Naive thymus-derived CD4-positive, alpha-beta T cell (primary cell): ENCODE measurements around the gene DTHD1. TPM values are rescaled to one million over a fixed set of nuclear protein-coding genes. Genes with fewer than 3 reads are reported as not detected.

Experiments used
- ATAC-seq: fragments of 150-1000 bp; cut with Tn5 transposase; 2 replicates; pipeline ENCODE4 v1.10.0; 2021; ENCODE audit warnings: mild to moderate bottlenecking, moderate library complexity
- CTCF ChIA-PET: fragments of 350-600 bp; sonication (Branson Sonifier 250); formaldehyde crosslinking; loops from one replicate; lab custom pipeline; 2021; ENCODE audit warnings: antibody characterized with exemption; lab: Charles Lee
- POLR2A ChIA-PET: fragments of 350-600 bp; sonication (Branson Sonifier 250); formaldehyde crosslinking; loops from one replicate; lab custom pipeline; 2021; ENCODE audit warnings: antibody characterized with exemption, inconsistent platforms; lab: Charles Lee
- DNase-seq, 9 donors: peaks; one replicate each; pipeline versions ENCODE4 v3.0.0 to v3.0.0-alpha.2; 2020 to 2022; ENCODE audit warnings: mixed read lengths in 1 of 9
- H3K27ac ChIP-seq: one replicate; pipeline ENCODE4 v1.7.0; 2013; ENCODE audit warnings: mild to moderate bottlenecking, low read depth, low read length, moderate library complexity
- H3K27me3 ChIP-seq, 2 donors: one replicate each; pipeline ENCODE4 v1.7.0; 2013; ENCODE audit warnings: low read length in 2 of 2, mild to moderate bottlenecking in 2 of 2, moderate library complexity in 2 of 2; ENCODE audit not compliant: control insufficient read depth in 2 of 2, insufficient read depth in 2 of 2
- H3K36me3 ChIP-seq, 3 experiments: 1 replicate in 2 of 3; 2 replicates in 1 of 3; pipeline ENCODE4 v1.7.0; 2013; ENCODE audit warnings: low read length in 3 of 3, mild to moderate bottlenecking in 3 of 3, moderate library complexity in 1 of 3; ENCODE audit not compliant: insufficient read depth in 3 of 3, control insufficient read depth in 2 of 3
- H3K4me1 ChIP-seq, 2 donors: one replicate each; pipeline ENCODE4 v1.7.0; 2013; ENCODE audit warnings: low read length in 2 of 2, mild to moderate bottlenecking in 2 of 2, moderate library complexity in 1 of 2; ENCODE audit not compliant: control insufficient read depth in 2 of 2, insufficient read depth in 2 of 2
- H3K4me3 ChIP-seq: 2 replicates; pipeline ENCODE4 v1.7.0; 2013; ENCODE audit warnings: mild to moderate bottlenecking, low read length
- H3K9me3 ChIP-seq, 3 experiments: 1 replicate in 2 of 3; 2 replicates in 1 of 3; pipeline ENCODE4 v1.7.0; 2013; ENCODE audit warnings: low read length in 3 of 3; ENCODE audit not compliant: control insufficient read depth in 2 of 3
- H3K27ac Mint-ChIP-seq, 9 donors: one replicate each; pipeline ENCODE4 v1.8.0; 2020 to 2022; ENCODE audit warnings: mixed read lengths in 9 of 9, mild to moderate bottlenecking in 8 of 9, moderate library complexity in 5 of 9, inconsistent platforms in 2 of 9
- H3K27me3 Mint-ChIP-seq, 5 donors: one replicate each; pipeline ENCODE4 v1.8.0; 2021 to 2022; ENCODE audit warnings: mixed read lengths in 5 of 5, mild to moderate bottlenecking in 1 of 5
- H3K36me3 Mint-ChIP-seq, 5 donors: one replicate each; pipeline ENCODE4 v1.8.0; 2020 to 2022; ENCODE audit warnings: mixed read lengths in 5 of 5, mild to moderate bottlenecking in 3 of 5, inconsistent platforms in 1 of 5
- H3K4me1 Mint-ChIP-seq, 7 donors: one replicate each; pipeline ENCODE4 v1.8.0; 2020 to 2022; ENCODE audit warnings: mixed read lengths in 7 of 7, mild to moderate bottlenecking in 3 of 7, inconsistent platforms in 1 of 7
- H3K4me3 Mint-ChIP-seq, 10 donors: one replicate each; pipeline ENCODE4 v1.8.0; 2020 to 2022; ENCODE audit warnings: mild to moderate bottlenecking in 10 of 10, mixed read lengths in 10 of 10, moderate library complexity in 6 of 10, inconsistent platforms in 2 of 10
- H3K9me3 Mint-ChIP-seq, 11 donors: one replicate each; pipeline ENCODE4 v1.8.0; 2020 to 2022; ENCODE audit warnings: mixed read lengths in 11 of 11, mild to moderate bottlenecking in 4 of 11, inconsistent platforms in 1 of 11, moderate library complexity in 1 of 11
- intact Hi-C, 2 donors: fragments of 100-400 bp; cut with micrococcal nuclease; formaldehyde crosslinking; loops; one replicate each; pipeline ENCODE4 v1.15.1; 2023
- polyA plus RNA-seq, 2 donors: library from polyadenylated mRNA; unstranded; fragments of 300-500 nt; fragmentation: Illumina TruSeq; gene quantifications; one replicate each; pipeline ENCODE4 v1.2.3, GENCODE V29; 2021
- total RNA-seq, 6 experiments: library from RNA in 5 of 6; stranded (reverse) in 5 of 6; gene quantifications; 1 replicate in 5 of 6; 2 replicates in 1 of 6; pipeline ENCODE4 v1.2.3 and lab custom pipeline; 2021 to 2026

The DTHD1 gene
- total and polyA plus RNA-seq, 7 experiments from 2014 or later: 0.10 to 5.2 (median 0.72) TPM; not detected in 4

DNA sequence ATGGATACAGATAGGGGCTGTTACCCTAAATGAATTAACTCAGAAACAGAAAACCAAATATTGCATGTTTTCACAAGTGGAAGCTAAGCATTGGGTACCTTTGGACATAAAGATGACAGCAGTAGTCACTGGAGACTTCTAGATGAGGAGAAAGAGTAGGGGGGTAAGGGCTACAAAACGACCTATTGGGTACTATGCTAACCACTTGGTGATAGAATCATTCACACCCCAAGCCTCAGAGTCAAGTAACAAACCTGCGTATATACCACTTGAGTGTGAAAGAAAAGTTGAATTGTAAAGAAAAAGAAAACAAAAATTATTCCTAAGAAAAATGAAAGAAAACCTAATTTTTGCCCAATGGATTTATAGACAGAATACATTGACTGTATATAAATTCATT lies 29.4 kb upstream of the DTHD1 start:
- no peaks in the 10 kb centered on the region for H3K36me3 ChIP-seq
- no peaks in the 10 kb centered on the region for H3K27me3 ChIP-seq
- no peak overlapping the region for H3K4me3 ChIP-seq
- H3K4me1 Mint-ChIP-seq: peaks cover 24 to 42% (median 31%) of the 10 kb centered on the region in 7 donors
- H3K4me1 ChIP-seq: peaks cover 10 to 49% of the 10 kb centered on the region in 2 donors
- no peak for DNase-seq
- H3K27me3 Mint-ChIP-seq: peaks cover 0 to 16% (median 0%) of the 10 kb centered on the region in 5 donors
- H3K27ac Mint-ChIP-seq: no peak overlapping the region
- ChIA-PET POLR2A (interaction anchor here (0.6 kb wide), 1 partner anchor 1639 kb away, joined by 3 read pairs; no protein-coding TSS in a partner anchor), CTCF (interaction anchor here (2.6 kb wide), 1 partner anchor 9 kb away, joined by 7 read pairs; no protein-coding TSS in a partner anchor)
- peaks cover 0 to 3% (median 0%) of the 10 kb centered on the region in 11 donors for H3K9me3 Mint-ChIP-seq
- peaks cover 0 to 10% (median 0%) of the 10 kb centered on the region in 5 donors for H3K36me3 Mint-ChIP-seq
- no peak for ATAC-seq
- H3K27ac ChIP-seq: no peak overlapping the region
- no peak overlapping the region for H3K4me3 Mint-ChIP-seq
- no peaks in the 10 kb centered on the region for H3K9me3 ChIP-seq
- intact Hi-C loops: no loop called here

DNA sequence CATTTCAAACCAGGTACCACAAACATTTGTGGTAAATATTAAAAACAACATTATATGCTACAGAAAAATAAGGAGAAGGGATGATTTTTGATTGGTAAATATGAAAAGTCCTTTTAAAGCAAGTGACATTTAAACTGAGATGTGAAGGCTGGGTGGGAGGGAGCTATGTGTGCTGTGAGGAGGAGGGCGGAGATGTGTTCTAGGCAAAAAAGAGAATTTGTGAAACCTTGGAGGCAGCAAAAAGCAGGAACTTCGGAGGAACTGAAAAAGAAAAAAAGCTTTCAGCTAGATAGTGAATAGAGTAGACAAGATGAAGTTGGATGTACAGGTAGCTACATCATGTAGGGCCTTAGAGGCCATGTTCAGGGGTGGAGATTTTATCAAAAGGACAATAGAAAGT lies 27.0 kb upstream of the DTHD1 start:
- no peak for DNase-seq
- Mint-ChIP-seq H3K4me3 (peak overlapping the region in 1 of 10 donors; percentile 6), H3K27ac (peak overlapping the region; percentile 24 to 95 (median 71)), H3K4me1 (peaks cover 22 to 40% (median 34%) of the 10 kb centered on the region in 7 donors), H3K9me3 (peaks cover 0 to 3% (median 0%) of the 10 kb centered on the region in 11 donors), H3K27me3 (peaks cover 0 to 4% (median 0%) of the 10 kb centered on the region in 5 donors), H3K36me3 (peaks cover 0 to 8% (median 0%) of the 10 kb centered on the region in 5 donors)
- no peak for ATAC-seq
- peaks cover 10 to 49% of the 10 kb centered on the region in 2 donors for H3K4me1 ChIP-seq
- H3K27me3 ChIP-seq: no peaks in the 10 kb centered on the region
- POLR2A ChIA-PET: interaction anchor here (4.6 kb wide), 1 partner anchor 10 kb away, joined by 63 read pairs; the partner anchor contains the start of gene ARAP2
- CTCF ChIA-PET: interaction anchor here (1.2 to 1.5 kb wide), 3 partner anchors 9 to 11 kb away, joined by 3 to 4 read pairs (median 3); partner anchors contain the start of gene ARAP2
- H3K36me3 ChIP-seq: no peaks in the 10 kb centered on the region
- H3K4me3 ChIP-seq: no peak overlapping the region
- intact Hi-C loops: loop anchor here (2.0 kb wide), 1 partner anchor 14 kb away; no protein-coding TSS in a partner anchor
- H3K27ac ChIP-seq: no peak overlapping the region
- no peaks in the 10 kb centered on the region for H3K9me3 ChIP-seq

DNA sequence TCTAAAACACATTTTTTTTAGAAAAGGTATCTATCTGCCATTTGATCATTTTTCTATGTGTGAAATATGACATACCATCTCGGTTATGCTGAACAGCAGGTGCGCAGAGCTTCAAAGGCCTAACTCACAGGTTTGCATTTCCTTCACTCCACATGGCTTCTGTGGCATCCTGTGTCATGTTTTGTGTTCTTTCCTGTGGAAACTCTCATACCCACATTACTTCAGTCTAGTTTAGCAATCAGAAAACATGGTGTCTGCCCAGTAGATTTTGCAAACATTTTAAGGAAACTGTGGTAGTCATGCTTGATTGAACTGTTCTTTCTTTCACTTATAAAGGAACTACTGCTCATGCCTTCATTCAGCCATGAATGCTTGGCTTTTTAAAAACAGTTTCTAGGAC lies 25.8 kb upstream of the DTHD1 start:
- Histone ChIP-seq H3K4me1 (peaks cover 10 to 49% of the 10 kb centered on the region in 2 donors), H3K27me3 (no peaks in the 10 kb centered on the region), H3K9me3 (no peaks in the 10 kb centered on the region), H3K36me3 (no peaks in the 10 kb centered on the region), H3K27ac (peak overlapping the region; percentile 53), H3K4me3 (no peak overlapping the region)
- POLR2A ChIA-PET: interaction anchor here (4.6 kb wide), 1 partner anchor 12 kb away, joined by 63 read pairs; the partner anchor contains the start of gene ARAP2
- intact Hi-C loops: loop anchor here (1.0 to 5.0 kb wide), 10 partner anchors 11 to 139 kb away; partner anchors contain the start of gene ARAP2 (in 2 of the 2)
- Mint-ChIP-seq H3K27me3 (peaks cover 0 to 4% (median 0%) of the 10 kb centered on the region in 5 donors), H3K27ac (peak overlapping the region; percentile 74 to 96 (median 86)), H3K36me3 (peaks cover 0 to 8% (median 0%) of the 10 kb centered on the region in 5 donors), H3K4me1 (peaks cover 22 to 40% (median 34%) of the 10 kb centered on the region in 7 donors), H3K4me3 (peak overlapping the region; percentile 22 to 85 (median 68)), H3K9me3 (peaks cover 0 to 3% (median 0%) of the 10 kb centered on the region in 11 donors)
- peak; percentile 98 for ATAC-seq
- CTCF ChIA-PET: interaction anchor here (0.7 to 1.5 kb wide), 2 partner anchors 10 to 114 kb away, joined by 3 read pairs; no protein-coding TSS in a partner anchor
- DNase-seq: peak in 8 of 9 donors; percentile 46 to 90 (median 86)

DNA sequence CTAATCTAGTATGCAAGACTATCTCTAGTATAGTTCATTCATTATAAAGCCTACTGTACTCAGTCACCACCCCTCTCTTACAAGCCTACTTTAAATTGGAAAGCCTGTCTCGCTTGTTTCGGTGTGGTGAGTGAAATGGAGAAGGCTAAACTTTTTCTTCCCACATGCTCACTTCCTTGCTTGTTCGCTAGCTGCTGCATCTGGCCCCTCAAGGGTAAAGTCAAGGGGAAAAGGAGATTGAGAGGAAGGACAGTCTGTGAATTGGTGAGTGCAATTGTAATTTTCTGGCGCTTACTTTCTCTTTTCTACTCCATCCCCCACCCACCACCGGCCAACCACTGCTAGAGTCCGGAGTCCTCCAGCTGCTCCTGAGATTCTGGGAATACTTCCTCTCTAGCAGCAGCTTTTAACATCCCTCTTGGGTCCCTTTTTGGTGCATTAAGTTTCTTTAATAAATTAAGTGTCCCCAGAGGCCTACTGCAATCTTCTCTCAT lies 25.0 kb upstream of the DTHD1 start:
- POLR2A ChIA-PET: interaction anchor here (4.6 kb wide), 1 partner anchor 12 kb away, joined by 63 read pairs; the partner anchor contains the start of gene ARAP2
- H3K27me3 ChIP-seq: no peaks in the 10 kb centered on the region
- ATAC-seq (no peak), DNase-seq (no peak)
- peaks cover 0 to 10% (median 0%) of the 10 kb centered on the region in 5 donors for H3K36me3 Mint-ChIP-seq
- H3K4me1 Mint-ChIP-seq: peaks cover 22 to 40% (median 34%) of the 10 kb centered on the region in 7 donors
- peaks cover 0 to 6% (median 0%) of the 10 kb centered on the region in 11 donors for H3K9me3 Mint-ChIP-seq
- no peaks in the 10 kb centered on the region for H3K36me3 ChIP-seq
- peaks cover 0 to 4% (median 0%) of the 10 kb centered on the region in 5 donors for H3K27me3 Mint-ChIP-seq
- no peaks in the 10 kb centered on the region for H3K9me3 ChIP-seq
- H3K27ac Mint-ChIP-seq: peak overlapping the region; percentile 15 to 91 (median 81)
- H3K4me1 ChIP-seq: peaks cover 10 to 46% of the 10 kb centered on the region in 2 donors
- H3K4me3 Mint-ChIP-seq: peak overlapping the region in 8 of 10 donors; percentile 13 to 80 (median 53)
- CTCF ChIA-PET: no interaction called here
- peak overlapping the region; percentile 15 for H3K4me3 ChIP-seq
- no peak overlapping the region for H3K27ac ChIP-seq
- intact Hi-C loops: loop anchor here in 1 of 2 donors (5.0 kb wide), 1 partner anchor 99 kb away; no protein-coding TSS in a partner anchor

DNA sequence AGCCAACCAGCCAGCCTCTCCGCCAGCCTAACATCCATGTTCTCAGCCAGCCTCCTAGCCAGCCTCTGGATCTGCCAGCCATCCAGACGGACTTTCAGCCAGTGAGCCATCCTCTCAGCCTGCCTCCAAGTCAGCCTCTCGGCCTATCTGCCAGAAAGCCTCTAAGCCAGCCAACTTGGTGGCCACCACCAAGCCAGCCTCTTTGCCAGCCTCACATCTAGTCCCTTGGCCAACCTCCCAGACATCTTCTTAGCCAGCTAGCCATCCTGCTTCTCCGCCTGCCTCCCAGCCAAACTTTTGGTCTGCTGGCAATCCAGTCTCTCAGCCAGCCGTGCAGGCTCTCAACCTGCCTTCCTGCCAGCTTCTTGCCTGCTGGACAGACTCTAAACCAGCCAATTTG lies 20.7 kb upstream of the DTHD1 start:
- Histone ChIP-seq H3K4me1 (peaks cover 8 to 10% of the 10 kb centered on the region in 2 donors), H3K36me3 (no peaks in the 10 kb centered on the region), H3K9me3 (no peaks in the 10 kb centered on the region), H3K27me3 (no peaks in the 10 kb centered on the region), H3K4me3 (no peak overlapping the region), H3K27ac (no peak overlapping the region)
- Mint-ChIP-seq H3K4me1 (peaks cover 10 to 22% (median 14%) of the 10 kb centered on the region in 7 donors), H3K4me3 (no peak overlapping the region), H3K27ac (peak overlapping the region in 2 of 9 donors; percentile 9), H3K9me3 (peaks cover 0 to 3% (median 0%) of the 10 kb centered on the region in 11 donors), H3K27me3 (no peaks in the 10 kb centered on the region), H3K36me3 (peaks cover 0 to 11% (median 0%) of the 10 kb centered on the region in 5 donors)
- CTCF ChIA-PET: no interaction called here
- POLR2A ChIA-PET: no interaction called here
- intact Hi-C loops: no loop called here
- ATAC-seq: no peak
- DNase-seq: no peak

DNA sequence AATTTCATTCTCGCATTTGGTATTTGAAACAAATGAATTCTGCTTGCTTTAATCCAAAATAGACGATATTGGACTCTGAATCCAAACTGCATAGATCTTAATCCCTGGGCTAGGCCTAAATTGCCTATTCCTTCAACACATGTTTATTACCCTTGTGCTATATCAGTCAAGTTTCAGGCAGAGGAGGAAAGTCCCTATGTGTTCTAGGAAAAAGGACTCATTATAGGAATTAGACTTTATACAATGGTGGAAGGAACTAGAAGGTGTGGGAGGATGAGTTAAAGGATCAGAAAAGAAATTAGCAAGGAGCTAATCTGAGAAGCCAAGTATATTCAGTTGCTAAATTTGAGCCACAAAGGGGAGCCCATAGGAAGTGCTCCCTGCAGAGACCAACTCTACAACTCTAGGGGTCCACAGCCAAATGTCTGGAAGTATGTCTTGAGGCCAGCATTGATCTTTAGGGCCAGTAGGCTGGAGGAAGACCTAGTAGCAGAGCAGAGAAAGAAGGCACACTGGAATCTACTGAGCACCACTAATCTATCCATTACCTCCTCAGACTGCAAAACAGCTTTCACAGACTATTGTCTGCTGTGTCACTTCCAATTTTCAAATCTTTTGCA lies 17.1 kb upstream of the DTHD1 start:
- ATAC-seq (no peak), DNase-seq (no peak)
- intact Hi-C loops: loop anchor here in 1 of 2 donors (2.0 kb wide), 1 partner anchor 14 kb away; no protein-coding TSS in a partner anchor
- no peaks in the 10 kb centered on the region for H3K36me3 ChIP-seq
- CTCF ChIA-PET: no interaction called here
- no peak overlapping the region for H3K4me3 Mint-ChIP-seq
- H3K4me1 Mint-ChIP-seq: peaks cover 2 to 38% (median 26%) of the 10 kb centered on the region in 7 donors
- no peak overlapping the region for H3K27ac ChIP-seq
- no peak overlapping the region for H3K4me3 ChIP-seq
- peaks cover 0 to 5% (median 0%) of the 10 kb centered on the region in 11 donors for H3K9me3 Mint-ChIP-seq
- POLR2A ChIA-PET: no interaction called here
- H3K27me3 ChIP-seq: no peaks in the 10 kb centered on the region
- H3K27ac Mint-ChIP-seq: no peak overlapping the region
- peaks cover 0 to 2% (median 0%) of the 10 kb centered on the region in 5 donors for H3K27me3 Mint-ChIP-seq
- no peaks in the 10 kb centered on the region for H3K9me3 ChIP-seq
- peaks cover 0 to 13% (median 0%) of the 10 kb centered on the region in 5 donors for H3K36me3 Mint-ChIP-seq
- H3K4me1 ChIP-seq: peaks cover 7 to 21% of the 10 kb centered on the region in 2 donors
